RWPE1 (cell line): Measurements from ENCODE around the gene TENT4B.

ENCODE experiments used
- CTCF ChIA-PET: fragments of 350-600 bp; sonication (Branson Sonifier 250); formaldehyde crosslinking; extraction: SDS; loops from one replicate; lab custom pipeline; 2021; lab: Yijun Ruan, JAX
- POLR2A ChIA-PET: fragments of 400-600 bp; formaldehyde crosslinking; extraction: SDS; loops from one replicate; lab custom pipeline; 2020; ENCODE audit warnings: antibody characterized with exemption; ENCODE audit not compliant: low non-redundant PET; lab: Yijun Ruan, JAX
- DNase-seq: peaks from one replicate; pipeline ENCODE4 v3.0.0; 2012; ENCODE audit warnings: low spot score
- H3K27ac ChIP-seq: fragments of 450-650 bp; 2 replicates; pipeline ENCODE4 v1.5.1; 2017
- TF ChIP-seq, protein P1 (sequence below): fragments of 450-650 bp; conservative IDR thresholded peaks from 2 replicates; pipeline ENCODE4 v1.5.1; 2017; ENCODE audit warnings: low read depth, mild to moderate bottlenecking

Gene TENT4B

DNA sequence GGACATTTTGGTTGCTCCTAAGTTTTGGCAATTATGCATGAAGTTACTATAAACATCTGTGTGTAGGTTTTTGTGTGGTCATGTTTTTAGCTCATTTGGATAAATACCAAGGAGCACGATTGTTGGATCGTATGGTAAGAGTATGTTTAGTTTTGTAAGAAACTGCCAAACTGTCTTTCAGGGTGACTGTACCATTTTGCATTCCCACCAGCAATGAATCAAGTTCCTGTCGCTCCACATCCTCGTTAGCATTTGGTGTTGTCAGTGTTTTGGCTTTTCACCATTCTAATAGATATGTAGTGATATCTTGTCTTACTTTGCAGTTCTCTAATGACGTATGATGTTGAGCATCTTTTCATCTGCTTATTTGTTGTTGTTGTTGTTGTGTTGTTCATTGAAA is 20.2 kb downstream of the TENT4B start:
- no peak for DNase-seq
- CTCF ChIA-PET: no interaction called here
- POLR2A ChIA-PET: no interaction called here
- TF ChIP-seq, protein P1, sequence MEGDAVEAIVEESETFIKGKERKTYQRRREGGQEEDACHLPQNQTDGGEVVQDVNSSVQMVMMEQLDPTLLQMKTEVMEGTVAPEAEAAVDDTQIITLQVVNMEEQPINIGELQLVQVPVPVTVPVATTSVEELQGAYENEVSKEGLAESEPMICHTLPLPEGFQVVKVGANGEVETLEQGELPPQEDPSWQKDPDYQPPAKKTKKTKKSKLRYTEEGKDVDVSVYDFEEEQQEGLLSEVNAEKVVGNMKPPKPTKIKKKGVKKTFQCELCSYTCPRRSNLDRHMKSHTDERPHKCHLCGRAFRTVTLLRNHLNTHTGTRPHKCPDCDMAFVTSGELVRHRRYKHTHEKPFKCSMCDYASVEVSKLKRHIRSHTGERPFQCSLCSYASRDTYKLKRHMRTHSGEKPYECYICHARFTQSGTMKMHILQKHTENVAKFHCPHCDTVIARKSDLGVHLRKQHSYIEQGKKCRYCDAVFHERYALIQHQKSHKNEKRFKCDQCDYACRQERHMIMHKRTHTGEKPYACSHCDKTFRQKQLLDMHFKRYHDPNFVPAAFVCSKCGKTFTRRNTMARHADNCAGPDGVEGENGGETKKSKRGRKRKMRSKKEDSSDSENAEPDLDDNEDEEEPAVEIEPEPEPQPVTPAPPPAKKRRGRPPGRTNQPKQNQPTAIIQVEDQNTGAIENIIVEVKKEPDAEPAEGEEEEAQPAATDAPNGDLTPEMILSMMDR: no peak
- H3K27ac ChIP-seq: no peak overlapping the region

- POLR2A ChIA-PET: no interaction called here
- no peak for DNase-seq
- TF ChIP-seq, protein P1: no peak
- H3K27ac ChIP-seq: no peak overlapping the region
- CTCF ChIA-PET: no interaction called here
Measured at GRCh38 chr16:50178491-50178941, 25.4 kb downstream of the TENT4B start.

DNA sequence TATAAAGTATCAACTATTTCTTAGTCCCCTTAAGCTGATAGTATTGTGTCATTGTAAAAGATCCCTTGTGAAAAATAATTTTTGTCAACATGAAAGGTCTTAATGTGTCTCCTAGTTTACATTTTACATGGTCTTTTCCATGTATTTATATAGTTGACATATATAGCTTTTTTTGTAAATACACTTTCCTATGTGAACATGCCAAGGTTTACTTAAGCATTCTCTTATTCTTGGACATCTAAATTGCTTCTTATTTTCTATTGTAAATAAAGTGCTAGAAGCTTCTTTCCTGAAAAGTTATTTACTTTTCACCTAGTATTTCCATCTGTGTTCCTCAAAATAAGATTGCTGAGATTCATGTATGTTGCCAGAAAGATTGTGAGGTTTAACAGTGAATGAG is 29.3 kb downstream of the TENT4B start:
- POLR2A ChIA-PET: no interaction called here
- H3K27ac ChIP-seq: no peak overlapping the region
- DNase-seq: no peak
- TF ChIP-seq, protein P1: no peak
- CTCF ChIA-PET: no interaction called here

DNA sequence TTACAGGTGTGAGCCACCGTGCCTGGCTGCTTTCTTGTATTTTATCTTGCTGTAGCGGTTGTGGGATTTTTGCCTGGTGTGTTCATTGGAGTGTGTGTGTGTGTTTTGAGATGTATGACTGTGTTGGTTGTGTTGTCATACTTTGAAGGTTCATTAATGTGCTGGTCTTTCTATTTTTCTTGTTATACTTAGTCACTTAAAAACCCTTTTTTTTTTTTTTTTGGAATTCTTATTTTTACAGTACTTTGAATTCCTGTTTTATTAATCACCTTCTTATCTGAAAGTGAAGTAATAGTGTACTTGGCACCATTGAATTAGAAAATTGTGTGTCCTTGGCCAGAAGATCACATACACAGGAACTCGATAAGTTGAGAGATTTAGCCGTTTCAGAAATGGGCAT is 30.2 kb downstream of the TENT4B start:
- TF ChIP-seq, protein P1: no peak
- H3K27ac ChIP-seq: peak overlapping the region; percentile 62
- ChIA-PET CTCF (interaction anchor here (0.6 kb wide), 1 partner anchor 539 kb away, joined by 3 read pairs; no protein-coding TSS in a partner anchor), POLR2A (no interaction called here)
- DNase-seq: no peak

GRCh38 chr16:50185005-50185505 is 31.9 kb downstream of the TENT4B start:
- no peak overlapping the region for H3K27ac ChIP-seq
- TF ChIP-seq, protein P1: no peak
- CTCF ChIA-PET: interaction anchor here (0.6 kb wide), 1 partner anchor 217 kb away, joined by 3 read pairs; no protein-coding TSS in a partner anchor
- POLR2A ChIA-PET: no interaction called here
- DNase-seq: no peak

- ChIA-PET POLR2A (no interaction called here), CTCF (interaction anchor here (0.8 kb wide), 1 partner anchor 287 kb away, joined by 5 read pairs; no protein-coding TSS in a partner anchor)
- no peak for DNase-seq
- no peak overlapping the region for H3K27ac ChIP-seq
- TF ChIP-seq, protein P1: no peak
Measured at GRCh38 chr16:50188619-50189136, 35.6 kb downstream of the TENT4B start.
